Muscle layer of colon (tissue), 2 donors: ENCODE measurements around the gene LRCH4.
"Not testable (repeated sequence)": the region's sequence is repeated elsewhere in the genome, so short reads cannot be mapped to it uniquely, and the experiment has no call there.

Experiments
- H3K27ac ChIP-seq: one replicate; pipeline ENCODE4 v1.7.0; 2013; ENCODE audit warnings: low read depth, mild to moderate bottlenecking, low read length, moderate library complexity
- H3K27me3 ChIP-seq, 2 donors: one replicate each; pipeline ENCODE4 v1.7.0; 2013; ENCODE audit warnings: low read length in 2 of 2, mild to moderate bottlenecking in 2 of 2; ENCODE audit not compliant: insufficient read depth in 2 of 2, control insufficient read depth in 1 of 2
- H3K36me3 ChIP-seq: one replicate; pipeline ENCODE4 v1.7.0; 2013; ENCODE audit warnings: mild to moderate bottlenecking, low read length; ENCODE audit not compliant: insufficient read depth
- H3K4me1 ChIP-seq: one replicate; pipeline ENCODE4 v1.7.0; 2013; ENCODE audit warnings: mild to moderate bottlenecking, low read length; ENCODE audit not compliant: insufficient read depth
- H3K4me3 ChIP-seq, 2 donors: one replicate each; pipeline ENCODE4 v1.7.0; 2013; ENCODE audit warnings: low read length in 2 of 2, low read depth in 1 of 2, mild to moderate bottlenecking in 1 of 2, moderate library complexity in 1 of 2
- H3K9ac ChIP-seq: one replicate; pipeline ENCODE4 v1.7.0; 2013; ENCODE audit warnings: low read length
- H3K9me3 ChIP-seq: one replicate; pipeline ENCODE4 v1.7.0; 2013; ENCODE audit warnings: mild to moderate bottlenecking, low read length
- donor health status: abdominal sarcoma.
- donor health status: Adenocarcinoma of cecum.

The LRCH4 gene

GRCh38 chr7:100544967-100545359 is 41.0 kb downstream of the LRCH4 start:
- H3K4me1 ChIP-seq = peaks cover 41% of the 10 kb centered on the region
- H3K4me3 ChIP-seq = no peak overlapping the region
- no peak overlapping the region for H3K9ac ChIP-seq

GRCh38 chr7:100544386-100544785 is 41.5 kb downstream of the LRCH4 start:
- H3K27ac ChIP-seq = no peak overlapping the region
- H3K4me1 ChIP-seq = peaks cover 44% of the 10 kb centered on the region
- no peak overlapping the region for H3K9ac ChIP-seq
- no peaks in the 10 kb centered on the region for H3K27me3 ChIP-seq
- no peaks in the 10 kb centered on the region for H3K36me3 ChIP-seq
- H3K4me3 ChIP-seq = no peak overlapping the region
- H3K9me3 ChIP-seq = no peaks in the 10 kb centered on the region

More at GRCh38 chr7:100544967-100545359, 41.0 kb downstream of the LRCH4 start:
- Histone ChIP-seq H3K27me3 (no peaks in the 10 kb centered on the region), H3K27ac (peak overlapping the region; percentile 90), H3K36me3 (no peaks in the 10 kb centered on the region), H3K9me3 (no peaks in the 10 kb centered on the region)

- no peaks in the 10 kb centered on the region for H3K36me3 ChIP-seq
- no peak overlapping the region for H3K9ac ChIP-seq
- H3K27ac ChIP-seq = no peak overlapping the region
- no peaks in the 10 kb centered on the region for H3K27me3 ChIP-seq
- peaks cover 44% of the 10 kb centered on the region for H3K4me1 ChIP-seq
- no peaks in the 10 kb centered on the region for H3K9me3 ChIP-seq
- no peak overlapping the region for H3K4me3 ChIP-seq
Observed at GRCh38 chr7:100543586-100543985, 42.3 kb downstream of the LRCH4 start.

GRCh38 chr7:100541309-100541708 is 44.6 kb downstream of the LRCH4 start:
- H3K27me3 ChIP-seq, H3K27ac ChIP-seq, H3K4me3 ChIP-seq, H3K36me3 ChIP-seq, H3K9me3 ChIP-seq, H3K9ac ChIP-seq: not testable (repeated sequence)
- peaks cover 30% of the 10 kb centered on the region for H3K4me1 ChIP-seq

- H3K4me1 ChIP-seq = peaks cover 19% of the 10 kb centered on the region
- no peak overlapping the region for H3K9ac ChIP-seq
- H3K36me3 ChIP-seq = no peaks in the 10 kb centered on the region
- peak overlapping the region; percentile 55 to 74 for H3K4me3 ChIP-seq
- no peak overlapping the region for H3K27ac ChIP-seq
- H3K9me3 ChIP-seq = no peaks in the 10 kb centered on the region
- H3K27me3 ChIP-seq = no peaks in the 10 kb centered on the region
Observed at GRCh38 chr7:100540073-100540723, 45.7 kb downstream of the LRCH4 start.

GRCh38 chr7:100539436-100540006 is 46.4 kb downstream of the LRCH4 start:
- Histone ChIP-seq H3K27ac (peak overlapping the region; percentile 80), H3K9ac (no peak overlapping the region), H3K4me3 (peak overlapping the region; percentile 55 to 74), H3K36me3 (no peaks in the 10 kb centered on the region), H3K27me3 (no peaks in the 10 kb centered on the region), H3K4me1 (peaks cover 14% of the 10 kb centered on the region), H3K9me3 (no peaks in the 10 kb centered on the region)

- Histone ChIP-seq H3K4me3 (peak within 1 kb of the TSS; percentile 55 to 74), H3K4me1 (peaks cover 14% of the 10 kb centered on the region), H3K36me3 (no peaks in the 10 kb centered on the region), H3K27ac (peak within 1 kb of the TSS; percentile 80), H3K9me3 (no peaks in the 10 kb centered on the region), H3K27me3 (no peaks in the 10 kb centered on the region), H3K9ac (peak within 1 kb of the TSS; percentile 27)
Observed at GRCh38 chr7:100538654-100539435, 47.1 kb downstream of the LRCH4 start, which contains the start of gene AGFG2. Gene AGFG2 (plus strand): TSS chr7:100539203. CDS start chr7:100539347, 144 bp downstream.

GRCh38 chr7:100538348-100538653 is 47.6 kb downstream of the LRCH4 start:
- Histone ChIP-seq H3K27ac (peak overlapping the region; percentile 53), H3K9ac (peak overlapping the region; percentile 27), H3K4me3 (peak overlapping the region in 1 of 2 donors; percentile 55), H3K27me3 (no peaks in the 10 kb centered on the region), H3K36me3 (no peaks in the 10 kb centered on the region), H3K4me1 (peaks cover 14% of the 10 kb centered on the region), H3K9me3 (no peaks in the 10 kb centered on the region)

- H3K4me1 ChIP-seq = peaks cover 14% of the 10 kb centered on the region
- H3K27me3 ChIP-seq, H3K9me3 ChIP-seq, H3K36me3 ChIP-seq, H3K27ac ChIP-seq, H3K4me3 ChIP-seq, H3K9ac ChIP-seq: not testable (repeated sequence)
Observed at GRCh38 chr7:100536695-100537094, 49.2 kb downstream of the LRCH4 start.

GRCh38 chr7:100535982-100536381 is 49.9 kb downstream of the LRCH4 start:
- H3K9ac ChIP-seq, H3K4me3 ChIP-seq, H3K9me3 ChIP-seq, H3K27me3 ChIP-seq, H3K36me3 ChIP-seq, H3K27ac ChIP-seq: not testable (repeated sequence)
- H3K4me1 ChIP-seq = peaks cover 14% of the 10 kb centered on the region

GRCh38 chr7:100532165-100533022 is 53.5 kb downstream of the LRCH4 start:
- Histone ChIP-seq H3K9ac (no peak overlapping the region), H3K27me3 (no peaks in the 10 kb centered on the region), H3K36me3 (no peaks in the 10 kb centered on the region), H3K27ac (no peak overlapping the region), H3K4me1 (no peaks in the 10 kb centered on the region), H3K4me3 (no peak overlapping the region), H3K9me3 (no peaks in the 10 kb centered on the region)
